ENCODE results near the gene CLCN1.

The CLCN1 gene

GRCh38 chr7:143287339-143287934 is 28.5 kb upstream of the CLCN1 start:
- 0 out of 2 replicates have a peak overlapping the region, but pooled peaks have one; percentile 1 for H3K4me3 ChIP-seq (ENCODE audit: low read depth, low read length)
- TF ChIP-seq, protein P1, sequence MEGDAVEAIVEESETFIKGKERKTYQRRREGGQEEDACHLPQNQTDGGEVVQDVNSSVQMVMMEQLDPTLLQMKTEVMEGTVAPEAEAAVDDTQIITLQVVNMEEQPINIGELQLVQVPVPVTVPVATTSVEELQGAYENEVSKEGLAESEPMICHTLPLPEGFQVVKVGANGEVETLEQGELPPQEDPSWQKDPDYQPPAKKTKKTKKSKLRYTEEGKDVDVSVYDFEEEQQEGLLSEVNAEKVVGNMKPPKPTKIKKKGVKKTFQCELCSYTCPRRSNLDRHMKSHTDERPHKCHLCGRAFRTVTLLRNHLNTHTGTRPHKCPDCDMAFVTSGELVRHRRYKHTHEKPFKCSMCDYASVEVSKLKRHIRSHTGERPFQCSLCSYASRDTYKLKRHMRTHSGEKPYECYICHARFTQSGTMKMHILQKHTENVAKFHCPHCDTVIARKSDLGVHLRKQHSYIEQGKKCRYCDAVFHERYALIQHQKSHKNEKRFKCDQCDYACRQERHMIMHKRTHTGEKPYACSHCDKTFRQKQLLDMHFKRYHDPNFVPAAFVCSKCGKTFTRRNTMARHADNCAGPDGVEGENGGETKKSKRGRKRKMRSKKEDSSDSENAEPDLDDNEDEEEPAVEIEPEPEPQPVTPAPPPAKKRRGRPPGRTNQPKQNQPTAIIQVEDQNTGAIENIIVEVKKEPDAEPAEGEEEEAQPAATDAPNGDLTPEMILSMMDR (IDR thresholded peaks at IDR 0.05; ENCODE audit: low read depth, low read length), result no peak

DNA sequence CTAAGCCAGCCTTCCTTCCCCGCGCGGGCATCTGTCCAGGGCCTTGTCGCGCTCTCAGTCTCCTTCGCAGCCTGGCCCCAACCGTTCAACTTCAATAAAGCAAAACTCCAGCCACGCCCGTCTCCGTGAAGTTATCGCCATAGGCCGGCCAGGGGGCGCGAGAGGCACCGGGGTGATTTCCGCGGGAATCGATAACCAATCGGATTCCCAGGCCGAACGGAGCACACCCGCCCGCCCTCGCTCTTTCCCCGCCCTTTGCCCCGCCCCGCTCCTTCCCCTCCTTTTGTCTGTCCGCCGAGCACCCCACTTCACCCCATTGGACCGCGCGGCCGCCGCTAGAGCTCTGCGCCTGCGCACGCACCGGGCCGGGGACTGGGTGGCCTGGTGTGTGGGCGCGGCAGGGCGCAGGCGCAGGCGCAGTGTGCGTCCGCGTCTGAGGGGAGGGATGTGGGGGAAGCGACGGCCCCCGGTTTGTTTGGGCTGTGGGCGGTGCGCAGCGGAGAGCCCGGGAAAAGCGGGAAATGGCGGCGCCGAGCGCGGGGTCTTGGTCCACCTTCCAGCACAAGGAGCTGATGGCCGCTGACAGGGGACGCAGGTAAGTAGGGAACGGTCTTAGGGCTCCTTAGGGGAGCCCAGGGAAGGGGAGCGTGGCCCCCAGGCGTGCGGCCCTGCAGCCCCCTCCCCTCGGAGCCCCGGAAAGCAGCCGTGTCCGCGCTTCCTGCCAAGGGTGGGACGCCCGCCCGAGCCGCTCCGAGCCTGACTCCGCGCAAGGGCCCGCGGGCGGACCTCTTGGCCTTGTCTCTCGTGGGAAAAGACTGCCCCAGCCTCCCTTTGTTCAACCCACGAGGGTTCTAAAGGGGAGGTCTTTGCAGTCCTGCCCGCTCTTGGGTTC is 27.7 kb upstream of the CLCN1 start, which contains the start of gene CASP2:
Gene CASP2, plus strand, starts transcription at position 417 of the 892 bp plus-strand sequence. Its CDS starts 105 bp downstream, at position 522.
- peak within 1 kb of the TSS; percentile 90 for H3K4me3 ChIP-seq (ENCODE audit: low read depth, low read length)
- TF ChIP-seq, protein P1 (IDR thresholded peaks at IDR 0.05; ENCODE audit: low read depth, low read length), result 0 out of 2 replicates have a peak, but pooled peaks have one; percentile 16

DNA sequence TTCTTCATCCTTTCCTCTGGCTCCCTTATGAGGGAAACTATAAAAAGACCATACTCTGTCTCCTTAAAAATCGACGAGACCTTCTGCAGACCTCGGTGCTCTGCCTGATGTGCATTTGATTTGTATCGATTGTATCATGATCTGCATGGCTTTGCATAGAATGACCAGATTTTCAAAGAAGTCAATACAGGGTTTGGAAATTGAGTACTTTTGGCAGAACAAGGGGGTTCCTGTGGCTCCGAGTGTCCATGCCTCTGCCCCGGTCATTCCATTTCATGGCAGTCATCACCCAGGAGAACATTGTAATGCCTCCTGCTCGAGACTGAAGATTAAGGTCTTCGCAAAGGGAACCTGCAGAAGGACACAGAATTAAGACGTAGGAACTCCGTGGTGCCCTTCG is 27.1 kb upstream of the CLCN1 start:
- TF ChIP-seq, protein P1 (IDR thresholded peaks at IDR 0.05; ENCODE audit: low read depth, low read length), result no peak
- peak overlapping the region; percentile 90 for H3K4me3 ChIP-seq (ENCODE audit: low read depth, low read length)

- TF ChIP-seq, protein P1 (IDR thresholded peaks at IDR 0.05; ENCODE audit: low read depth, low read length), result no peak
- H3K4me3 ChIP-seq (ENCODE audit: low read depth, low read length), result peak overlapping the region; percentile 90
Measured at GRCh38 chr7:143289421-143289820, 26.5 kb upstream of the CLCN1 start.

DNA sequence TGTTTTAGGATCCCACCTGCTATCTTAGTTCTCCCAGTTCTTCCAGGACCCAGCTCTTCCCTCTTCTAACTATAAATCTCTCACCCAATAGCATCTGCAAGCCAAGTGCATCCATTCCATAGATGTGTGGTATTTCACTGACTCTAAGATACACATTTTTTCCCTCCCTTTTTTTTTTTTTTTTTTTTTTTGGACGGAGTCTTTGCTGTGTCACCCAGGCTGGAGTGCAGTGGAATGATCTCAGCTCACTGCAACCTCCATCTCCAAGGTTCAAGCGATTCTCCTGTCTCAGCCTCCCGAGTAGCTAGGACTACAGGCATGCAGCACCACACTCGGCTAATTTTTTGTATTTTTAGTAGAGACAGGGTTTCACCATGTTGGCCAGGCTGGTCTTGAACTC is 26.0 kb upstream of the CLCN1 start:
- peak overlapping the region; percentile 90; the same call in 1 of the 2 replicates for H3K4me3 ChIP-seq (ENCODE audit: low read depth, low read length)

DNA sequence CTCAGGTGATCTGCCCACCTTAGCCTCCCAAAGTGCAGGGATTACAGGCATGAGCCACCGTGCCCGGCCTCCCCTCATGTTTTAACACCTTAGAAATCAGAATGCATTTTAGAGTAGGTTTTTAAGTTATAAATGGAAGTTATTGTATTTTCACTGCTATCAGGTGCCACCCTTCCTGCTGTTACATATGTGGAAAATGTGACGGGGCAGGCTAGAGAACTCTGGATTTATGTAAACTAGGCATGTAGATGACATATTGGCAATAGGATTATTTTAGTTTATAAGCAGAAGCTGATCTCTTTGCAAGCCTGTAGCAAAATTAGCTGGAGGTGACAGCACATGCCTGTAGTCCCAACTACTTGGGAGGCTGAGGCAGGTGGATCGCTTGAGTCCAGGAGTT is 25.6 kb upstream of the CLCN1 start:
- TF ChIP-seq, protein P1 (IDR thresholded peaks at IDR 0.05; ENCODE audit: low read depth, low read length), result no peak
- no peak overlapping the region for H3K4me3 ChIP-seq (ENCODE audit: low read depth, low read length)

DNA sequence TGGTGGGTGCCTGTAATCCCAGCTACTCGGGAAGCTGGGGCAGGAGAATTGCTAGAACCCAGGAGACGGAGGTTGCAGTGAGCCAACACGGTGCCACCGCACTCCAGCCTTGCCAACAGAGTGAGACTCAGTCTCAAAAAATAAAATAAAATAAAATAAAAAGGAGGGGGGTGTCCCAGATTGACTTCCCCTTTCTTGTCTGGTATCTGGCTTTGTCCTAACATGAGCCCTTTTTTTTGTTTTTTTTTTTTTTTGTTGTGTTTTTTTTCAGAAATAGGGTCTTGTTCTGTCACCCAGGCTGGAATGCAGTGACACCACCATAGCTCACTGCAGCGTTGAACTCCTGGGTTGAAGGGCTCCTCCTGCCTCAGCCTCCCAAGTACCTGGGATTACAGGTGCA is 23.0 kb upstream of the CLCN1 start:
- H3K4me3 ChIP-seq (ENCODE audit: low read depth, low read length), result no peak overlapping the region
- TF ChIP-seq, protein P1 (IDR thresholded peaks at IDR 0.05; ENCODE audit: low read depth, low read length), result no peak

All from WI38 (cell line).